GM12878 (cell line): ENCODE measurements around the gene NRP2. TPM values are rescaled to one million over a fixed set of nuclear protein-coding genes. Genes with fewer than 3 reads are reported as not detected.

Experiments
- ATAC-seq: fragments of 200-7000 bp; cut with Tn5 transposase; 3 replicates; pipeline ENCODE4 v1.9.1; 2020; ENCODE audit warnings: mild to moderate bottlenecking, moderate library complexity
- BruUV-seq: library from RNA; stranded (reverse); fragments of 400-500 nt; replicated peaks from 2 replicates; lab custom pipeline; 2021; lab: Mats Ljungman, UMichigan
- CTCF ChIA-PET: fragments of 300-600 bp; sonication (Branson Sonifier 250); formaldehyde crosslinking; extraction: SDS; loops from one replicate; lab custom pipeline; 2021; ENCODE audit warnings: inconsistent platforms; lab: Yijun Ruan, JAX
- POLR2A ChIA-PET: fragments of 350-600 bp; formaldehyde crosslinking; extraction: SDS; loops from one replicate; lab custom pipeline; 2021; ENCODE audit warnings: inconsistent platforms; lab: Charles Lee
- RAD21 ChIA-PET: fragments of 300-600 bp; sonication (Branson Sonifier 250); formaldehyde crosslinking; loops from one replicate; lab custom pipeline; 2023; ENCODE audit warnings: antibody characterized with exemption; ENCODE audit not compliant: unreplicated experiment; lab: Charles Lee
- SMC1A ChIA-PET: fragments of 300-600 bp; sonication (Branson Sonifier 250); formaldehyde crosslinking; loops from one replicate; lab custom pipeline; 2023; ENCODE audit not compliant: unreplicated experiment, uncharacterized antibody; lab: Charles Lee
- DNase-seq: peaks from one replicate; pipeline ENCODE4 v3.0.0-alpha.2; 2011; ENCODE audit warnings: low read depth, low spot score
- FAIRE-seq: peaks from 3 replicates; lab custom pipeline; 2011; peaks lifted over from hg19 to GRCh38; lab: Jason Lieb, UNC
- H2AFZ ChIP-seq: 2 replicates; pipeline ENCODE4 v1.6.0; 2011; ENCODE audit warnings: low read depth, low read length, control low read depth; ENCODE audit not compliant: control insufficient read depth
- H3K27ac ChIP-seq: 2 replicates; pipeline ENCODE4 v1.5.1; 2011; ENCODE audit warnings: control low read depth; ENCODE audit not compliant: control insufficient read depth, insufficient read depth
- H3K27me3 ChIP-seq, 2 experiments: replicated peaks in 1 of 2; 2 replicates each; pipeline versions ENCODE4 v1.6.0 to v1.6.1; 2011; ENCODE audit warnings: low read length in 1 of 2; ENCODE audit not compliant: control insufficient read depth in 2 of 2, insufficient read depth in 2 of 2
- H3K36me3 ChIP-seq, 2 experiments: 2 replicates each; pipeline ENCODE4 v1.5.1; 2011; ENCODE audit warnings: low read length in 1 of 2; ENCODE audit not compliant: control insufficient read depth in 2 of 2, insufficient read depth in 2 of 2
- H3K4me1 ChIP-seq: 2 replicates; pipeline ENCODE4 v1.6.1; 2011; ENCODE audit warnings: mild to moderate bottlenecking, low read length, moderate library complexity, mixed read lengths; ENCODE audit not compliant: control insufficient read depth, insufficient read depth
- H3K4me2 ChIP-seq: 2 replicates; pipeline ENCODE4 v1.6.0; 2011; ENCODE audit warnings: control low read depth; ENCODE audit not compliant: control insufficient read depth, insufficient read depth
- H3K4me3 ChIP-seq: fragments of 200-600 bp; sonication (generic); 2 replicates; pipeline ENCODE4 v1.5.1; 2016
- H3K79me2 ChIP-seq: 2 replicates; pipeline ENCODE4 v1.6.0; 2011; ENCODE audit warnings: low read length; ENCODE audit not compliant: control insufficient read depth, insufficient read depth
- H3K9ac ChIP-seq: 2 replicates; pipeline ENCODE4 v1.8.0; 2011; ENCODE audit warnings: low read length, control low read depth, mixed read lengths; ENCODE audit not compliant: control insufficient read depth, insufficient read depth
- H3K9me3 ChIP-seq: replicated peaks from 3 replicates; pipeline ENCODE4 v1.5.1; 2011; ENCODE audit warnings: mild to moderate bottlenecking, low read length; ENCODE audit not compliant: control insufficient read depth, insufficient read depth
- H4K20me1 ChIP-seq: 2 replicates; pipeline ENCODE4 v1.6.0; 2011; ENCODE audit not compliant: control insufficient read depth, insufficient read depth
- ASH2L ChIP-seq: fragments of 300-600, 200-600 bp; sonication (generic); IDR thresholded peaks from 2 replicates; pipeline ENCODE4 v1.6.1; 2017; ENCODE audit warnings: low read depth, mild to moderate bottlenecking, borderline replicate concordance
- CBFB ChIP-seq: IDR thresholded peaks from 2 replicates; pipeline ENCODE4 v1.6.1; 2016; ENCODE audit warnings: antibody characterized with exemption, low read depth
- ELK1 ChIP-seq: IDR thresholded peaks from 2 replicates; pipeline ENCODE4 v1.6.1; 2012; ENCODE audit warnings: low read depth, low read length, improper control_type of control experiment
- EZH2 ChIP-seq: IDR thresholded peaks from 2 replicates; pipeline ENCODE4 v1.6.1; 2012; ENCODE audit warnings: low read depth, mild to moderate bottlenecking, control low read depth, inconsistent platforms, low read length, borderline replicate concordance; ENCODE audit not compliant: control insufficient read depth
- HDAC2 ChIP-seq: fragments of 200-600 bp; sonication (generic); IDR thresholded peaks from 2 replicates; pipeline ENCODE4 v1.6.1; 2017
- JUND ChIP-seq: IDR thresholded peaks from 2 replicates; pipeline ENCODE4 v1.6.1; 2012; ENCODE audit warnings: low read depth, mild to moderate bottlenecking, low read length, improper control_type of control experiment, moderate library complexity
- NFYA ChIP-seq: IDR thresholded peaks from 2 replicates; pipeline ENCODE4 v1.6.1; 2011; ENCODE audit warnings: low read depth, mild to moderate bottlenecking, low read length, improper control_type of control experiment, borderline replicate concordance
- NFYB ChIP-seq: IDR thresholded peaks from 2 replicates; pipeline ENCODE4 v1.6.1; 2011; ENCODE audit warnings: low read depth, mild to moderate bottlenecking, low read length, improper control_type of control experiment, moderate library complexity; ENCODE audit not compliant: insufficient read depth
- REST ChIP-seq: IDR thresholded peaks from 2 replicates; pipeline ENCODE4 v1.6.1; 2012; ENCODE audit warnings: mild to moderate bottlenecking, low read depth, low read length
- SIX5 ChIP-seq: IDR thresholded peaks from 2 replicates; pipeline ENCODE4 v1.6.1; 2011; ENCODE audit warnings: mild to moderate bottlenecking, low read depth, low read length, moderate library complexity; ENCODE audit not compliant: severe bottlenecking
- SMAD1 ChIP-seq: fragments of 450-650 bp; IDR thresholded peaks from 2 replicates; pipeline ENCODE4 v1.6.1; 2018; ENCODE audit warnings: mild to moderate bottlenecking, low read depth; ENCODE audit not compliant: partially characterized antibody
- SUZ12 ChIP-seq: fragments of 200-600 bp; sonication (generic); IDR thresholded peaks from one replicate; pipeline ENCODE4 v1.6.1; 2018; ENCODE audit warnings: antibody characterized with exemption, mild to moderate bottlenecking; ENCODE audit not compliant: unreplicated experiment
- TBL1XR1 ChIP-seq: IDR thresholded peaks from 2 replicates; pipeline ENCODE4 v1.6.1; 2012; ENCODE audit warnings: low read depth, low read length, improper control_type of control experiment
- ZNF274 ChIP-seq: IDR thresholded peaks from one replicate; pipeline ENCODE4 v1.8.0; 2011; ENCODE audit not compliant: insufficient read length, insufficient read depth
- WGBS: methylation state at CpG from one replicate; pipeline ENCODE4 v1.1.6; 2016; ENCODE audit warnings: low lambda C conversion rate; ENCODE audit not compliant: insufficient replicate concordance, insufficient coverage; ENCODE audit errors: missing lambda C conversion rate; 5-methylcytosine and 5-hydroxymethylcytosine counted together
- in situ Hi-C: fragments of 300-500 bp; cut with MboI; formaldehyde crosslinking; loops from 9 replicates; pipeline ENCODE4 v1.14.3; 2018; ENCODE audit warnings: mixed read lengths
- intact Hi-C: fragments of 100-400 bp; cut with micrococcal nuclease; formaldehyde crosslinking; loops from one replicate; pipeline ENCODE4 v1.14.2; 2022; ENCODE audit not compliant: unreplicated experiment
- polyA plus RNA-seq, 11 experiments: library from polyadenylated mRNA; depleted of rRNA in 4 of 11; unstranded in 6 of 11; stranded (reverse) in 5 of 11; fragments of >200 nt; fragmentation: Nextera tagmentation in 4 of 11; fragmentation: Illumina TruSeq in 1 of 11; extraction: Ambion mirVana in 4 of 11; extraction: Trizol in 1 of 11; gene quantifications; 1 replicate in 1 of 11; 2 replicates in 10 of 11; pipeline versions ENCODE4 v1.2.1 to v1.2.3, GENCODE V29; 2011 to 2016; ENCODE audit warnings: inconsistent platforms in 2 of 11, missing spikeins in 2 of 11, low read depth in 1 of 11
- total RNA-seq, 4 experiments: library from RNA; depleted of rRNA in 3 of 4; stranded (reverse); fragments of >200 nt in 3 of 4; fragmentation: Illumina TruSeq in 1 of 4; extraction: Trizol in 1 of 4; gene quantifications; 2 replicates each; pipeline versions ENCODE4 v1.2.1 to v1.2.3, GENCODE V29; 2013 to 2021
- TF ChIP-seq, protein P1 (sequence below): IDR thresholded peaks from 2 replicates; pipeline ENCODE4 v1.6.1; 2012; ENCODE audit warnings: improper control_type of control experiment, low read depth, low read length; ENCODE audit not compliant: insufficient replicate concordance

NRP2 gene
- total and polyA plus RNA-seq, 10 of the 15 experiments (the other 5 are each of a cell fraction or from before 2014, with no cell fraction given) = 0.06 to 1.2 (median 0.46) TPM

GRCh38 chr2:205782941-205783340, 100.6 kb downstream of the NRP2 start:
- intact Hi-C loops (no loop called here), in situ Hi-C loops (no loop called here)
- H3K36me3 ChIP-seq = no peaks in the 10 kb centered on the region
- no peak for DNase-seq
- RAD21 ChIA-PET = no interaction called here
- no peak overlapping the region for H3K4me3 ChIP-seq
- H3K9me3 ChIP-seq = no peaks in the 10 kb centered on the region
- no peak overlapping the region for H3K9ac ChIP-seq
- TF ChIP-seq CBFB (no peak), NFYA (no peak), SMAD1 (no peak), ASH2L (no peak), ZNF274 (no peak), SIX5 (no peak), NFYB (no peak), HDAC2 (no peak), SUZ12 (no peak), JUND (no peak), ELK1 (no peak), TBL1XR1 (no peak), EZH2 (no peak), REST (no peak)
- TF ChIP-seq, protein P1, sequence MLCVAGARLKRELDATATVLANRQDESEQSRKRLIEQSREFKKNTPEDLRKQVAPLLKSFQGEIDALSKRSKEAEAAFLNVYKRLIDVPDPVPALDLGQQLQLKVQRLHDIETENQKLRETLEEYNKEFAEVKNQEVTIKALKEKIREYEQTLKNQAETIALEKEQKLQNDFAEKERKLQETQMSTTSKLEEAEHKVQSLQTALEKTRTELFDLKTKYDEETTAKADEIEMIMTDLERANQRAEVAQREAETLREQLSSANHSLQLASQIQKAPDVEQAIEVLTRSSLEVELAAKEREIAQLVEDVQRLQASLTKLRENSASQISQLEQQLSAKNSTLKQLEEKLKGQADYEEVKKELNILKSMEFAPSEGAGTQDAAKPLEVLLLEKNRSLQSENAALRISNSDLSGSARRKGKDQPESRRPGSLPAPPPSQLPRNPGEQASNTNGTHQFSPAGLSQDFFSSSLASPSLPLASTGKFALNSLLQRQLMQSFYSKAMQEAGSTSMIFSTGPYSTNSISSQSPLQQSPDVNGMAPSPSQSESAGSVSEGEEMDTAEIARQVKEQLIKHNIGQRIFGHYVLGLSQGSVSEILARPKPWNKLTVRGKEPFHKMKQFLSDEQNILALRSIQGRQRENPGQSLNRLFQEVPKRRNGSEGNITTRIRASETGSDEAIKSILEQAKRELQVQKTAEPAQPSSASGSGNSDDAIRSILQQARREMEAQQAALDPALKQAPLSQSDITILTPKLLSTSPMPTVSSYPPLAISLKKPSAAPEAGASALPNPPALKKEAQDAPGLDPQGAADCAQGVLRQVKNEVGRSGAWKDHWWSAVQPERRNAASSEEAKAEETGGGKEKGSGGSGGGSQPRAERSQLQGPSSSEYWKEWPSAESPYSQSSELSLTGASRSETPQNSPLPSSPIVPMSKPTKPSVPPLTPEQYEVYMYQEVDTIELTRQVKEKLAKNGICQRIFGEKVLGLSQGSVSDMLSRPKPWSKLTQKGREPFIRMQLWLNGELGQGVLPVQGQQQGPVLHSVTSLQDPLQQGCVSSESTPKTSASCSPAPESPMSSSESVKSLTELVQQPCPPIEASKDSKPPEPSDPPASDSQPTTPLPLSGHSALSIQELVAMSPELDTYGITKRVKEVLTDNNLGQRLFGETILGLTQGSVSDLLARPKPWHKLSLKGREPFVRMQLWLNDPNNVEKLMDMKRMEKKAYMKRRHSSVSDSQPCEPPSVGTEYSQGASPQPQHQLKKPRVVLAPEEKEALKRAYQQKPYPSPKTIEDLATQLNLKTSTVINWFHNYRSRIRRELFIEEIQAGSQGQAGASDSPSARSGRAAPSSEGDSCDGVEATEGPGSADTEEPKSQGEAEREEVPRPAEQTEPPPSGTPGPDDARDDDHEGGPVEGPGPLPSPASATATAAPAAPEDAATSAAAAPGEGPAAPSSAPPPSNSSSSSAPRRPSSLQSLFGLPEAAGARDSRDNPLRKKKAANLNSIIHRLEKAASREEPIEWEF = no peak
- ATAC-seq = no peak
- H3K4me1 ChIP-seq = no peaks in the 10 kb centered on the region
- BruUV-seq = no TSS peak
- no peaks in the 10 kb centered on the region for H4K20me1 ChIP-seq
- FAIRE-seq = no peak
- CTCF ChIA-PET = no interaction called here
- no peaks in the 10 kb centered on the region for H3K79me2 ChIP-seq
- POLR2A ChIA-PET = no interaction called here
- 39% methylated on average over 4 of the region's 4 CpGs for WGBS
- H3K27ac ChIP-seq = no peak overlapping the region
- no peak overlapping the region for H3K4me2 ChIP-seq
- H2AFZ ChIP-seq = no peak overlapping the region
- no peaks in the 10 kb centered on the region; a peak in 2 of 4 replicates for H3K27me3 ChIP-seq
- SMC1A ChIA-PET = no interaction called here
